Progenitor cell of endocrine pancreas (in vitro differentiated cells): ENCODE measurements around the gene PRKAR1B. TPM values are rescaled to one million over a fixed set of nuclear protein-coding genes. Genes with fewer than 3 reads are reported as not detected.

Experiments used
- DNase-seq: peaks from one replicate; pipeline ENCODE4 v3.0.0; 2021; ENCODE audit warnings: low spot score; ENCODE audit not compliant: unreplicated experiment
- H3K27ac Mint-ChIP-seq: 2 replicates; pipeline ENCODE4 v1.8.0; 2021; ENCODE audit warnings: mild to moderate bottlenecking, moderate library complexity, mixed read lengths
- H3K27me3 Mint-ChIP-seq: 2 replicates; pipeline ENCODE4 v1.8.0; 2021; ENCODE audit warnings: mixed read lengths
- H3K36me3 Mint-ChIP-seq: 2 replicates; pipeline ENCODE4 v1.8.0; 2022; ENCODE audit warnings: mixed read lengths; ENCODE audit not compliant: insufficient read depth
- H3K4me1 Mint-ChIP-seq: 2 replicates; pipeline ENCODE4 v1.8.0; 2021; ENCODE audit warnings: low read depth, mixed read lengths
- H3K4me3 Mint-ChIP-seq: 2 replicates; pipeline ENCODE4 v1.8.0; 2021; ENCODE audit warnings: low read depth, mild to moderate bottlenecking, moderate library complexity, mixed read lengths
- H3K9me3 Mint-ChIP-seq: 2 replicates; pipeline ENCODE4 v1.8.0; 2021; ENCODE audit warnings: low read depth, mixed read lengths
- total RNA-seq: library from RNA; stranded (reverse); gene quantifications from 2 replicates; pipeline ENCODE4 v1.2.1, GENCODE V29; 2021
- TF ChIP-seq, protein P1 (sequence below): fragments of 200-600 bp; sonication (generic); IDR thresholded peaks from one replicate; pipeline ENCODE4 v1.5.0; 2021; ENCODE audit warnings: antibody characterized with exemption, mild to moderate bottlenecking; ENCODE audit not compliant: unreplicated experiment

PRKAR1B gene
- total RNA-seq, 1 donor from 2014 or later: 54.2 TPM

DNA sequence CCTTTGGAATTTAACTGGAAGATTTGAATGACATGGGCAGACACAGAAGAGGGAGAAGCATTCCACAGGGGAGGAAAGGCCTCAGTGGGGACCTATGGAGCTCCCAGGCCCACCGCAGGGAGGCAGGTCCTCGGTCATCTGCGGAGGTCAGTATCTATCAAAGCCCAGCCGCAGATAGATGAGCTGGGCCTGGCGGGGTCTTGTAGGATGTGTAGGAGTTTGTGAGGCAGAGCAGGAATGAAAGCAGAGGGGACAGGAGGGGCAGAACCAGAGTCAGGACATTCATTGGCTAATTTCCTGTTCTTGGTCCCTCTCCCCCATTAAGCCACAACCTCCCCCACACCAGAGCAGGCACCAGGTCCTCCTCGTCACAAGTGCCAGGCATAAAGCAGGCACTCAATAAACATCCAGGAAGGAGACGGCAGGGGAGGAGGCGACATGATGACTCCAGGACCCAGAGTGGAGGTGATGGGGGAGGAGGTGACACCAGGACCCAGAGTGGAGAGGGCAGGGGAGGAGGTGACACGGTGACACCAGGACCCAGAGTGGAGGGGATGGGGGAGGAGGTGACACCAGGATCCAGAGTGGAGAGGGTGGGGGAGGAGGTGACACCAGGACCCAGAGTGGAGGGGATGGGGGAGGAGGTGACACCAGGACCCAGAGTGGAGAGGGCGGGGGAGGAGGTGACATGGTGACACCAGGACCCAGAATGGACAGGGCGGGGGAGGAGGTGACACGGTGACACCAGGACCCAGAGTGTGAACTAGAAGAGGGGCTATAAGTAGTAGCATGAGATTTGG lies 123.7 kb downstream of the PRKAR1B start:
- no peaks in the 10 kb centered on the region for H3K27me3 Mint-ChIP-seq
- TF ChIP-seq, protein P1, sequence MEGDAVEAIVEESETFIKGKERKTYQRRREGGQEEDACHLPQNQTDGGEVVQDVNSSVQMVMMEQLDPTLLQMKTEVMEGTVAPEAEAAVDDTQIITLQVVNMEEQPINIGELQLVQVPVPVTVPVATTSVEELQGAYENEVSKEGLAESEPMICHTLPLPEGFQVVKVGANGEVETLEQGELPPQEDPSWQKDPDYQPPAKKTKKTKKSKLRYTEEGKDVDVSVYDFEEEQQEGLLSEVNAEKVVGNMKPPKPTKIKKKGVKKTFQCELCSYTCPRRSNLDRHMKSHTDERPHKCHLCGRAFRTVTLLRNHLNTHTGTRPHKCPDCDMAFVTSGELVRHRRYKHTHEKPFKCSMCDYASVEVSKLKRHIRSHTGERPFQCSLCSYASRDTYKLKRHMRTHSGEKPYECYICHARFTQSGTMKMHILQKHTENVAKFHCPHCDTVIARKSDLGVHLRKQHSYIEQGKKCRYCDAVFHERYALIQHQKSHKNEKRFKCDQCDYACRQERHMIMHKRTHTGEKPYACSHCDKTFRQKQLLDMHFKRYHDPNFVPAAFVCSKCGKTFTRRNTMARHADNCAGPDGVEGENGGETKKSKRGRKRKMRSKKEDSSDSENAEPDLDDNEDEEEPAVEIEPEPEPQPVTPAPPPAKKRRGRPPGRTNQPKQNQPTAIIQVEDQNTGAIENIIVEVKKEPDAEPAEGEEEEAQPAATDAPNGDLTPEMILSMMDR: no peak

DNA sequence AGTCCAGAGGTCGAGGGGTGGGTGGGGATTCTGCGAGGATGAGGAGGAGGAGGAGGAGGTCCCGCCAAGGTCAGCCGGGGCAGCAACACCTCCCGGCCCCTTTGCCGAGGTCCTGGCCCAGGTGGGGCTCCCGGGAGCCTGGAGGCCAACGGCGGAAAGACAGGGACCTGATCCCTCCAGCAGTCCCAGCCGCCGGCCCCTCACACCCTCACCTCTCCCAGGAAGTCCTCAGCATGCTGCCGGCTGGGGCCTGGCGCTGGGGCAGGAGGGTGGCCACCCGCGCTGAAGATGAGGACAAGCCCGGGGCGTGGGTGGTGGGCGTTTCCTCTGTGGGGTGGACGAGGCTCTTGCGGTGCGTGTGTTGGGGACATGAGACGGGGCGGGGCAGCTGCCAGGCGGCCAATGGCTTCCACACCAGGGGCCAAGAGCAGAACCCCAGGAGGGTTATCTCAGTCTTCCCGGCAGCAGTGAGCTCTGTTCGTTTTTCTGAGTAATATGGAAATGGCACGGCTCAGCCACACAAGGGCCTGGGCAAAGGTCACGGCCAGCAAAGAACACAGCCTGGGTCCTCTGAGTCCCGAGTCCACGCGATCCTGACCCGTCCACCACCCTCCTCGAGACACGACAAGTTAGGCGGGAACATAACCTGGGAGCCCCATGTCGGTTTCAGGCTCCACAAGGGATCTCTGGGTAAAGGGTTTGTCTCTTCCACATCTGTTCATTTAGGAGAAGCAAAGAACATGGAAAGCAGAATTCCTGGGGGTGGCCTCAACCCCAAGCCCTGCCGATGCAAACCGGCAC lies 124.5 kb downstream of the PRKAR1B start:
- H3K27ac Mint-ChIP-seq: peak overlapping the region; percentile 60
- H3K9me3 Mint-ChIP-seq: no peaks in the 10 kb centered on the region
- TF ChIP-seq, protein P1: no peak
- DNase-seq: no peak
- H3K27me3 Mint-ChIP-seq: no peaks in the 10 kb centered on the region
- no peak overlapping the region for H3K4me3 Mint-ChIP-seq
- H3K36me3 Mint-ChIP-seq: peaks cover 5% of the 10 kb centered on the region
- peaks cover 1% of the 10 kb centered on the region for H3K4me1 Mint-ChIP-seq

More for the DNA sequence above, 123.7 kb downstream of the PRKAR1B start:
- peaks cover 1% of the 10 kb centered on the region for H3K4me1 Mint-ChIP-seq
- H3K9me3 Mint-ChIP-seq: no peaks in the 10 kb centered on the region
- peak overlapping the region; percentile 60 for H3K27ac Mint-ChIP-seq
- peaks cover 5% of the 10 kb centered on the region for H3K36me3 Mint-ChIP-seq
- no peak for DNase-seq
- no peak overlapping the region for H3K4me3 Mint-ChIP-seq

DNA sequence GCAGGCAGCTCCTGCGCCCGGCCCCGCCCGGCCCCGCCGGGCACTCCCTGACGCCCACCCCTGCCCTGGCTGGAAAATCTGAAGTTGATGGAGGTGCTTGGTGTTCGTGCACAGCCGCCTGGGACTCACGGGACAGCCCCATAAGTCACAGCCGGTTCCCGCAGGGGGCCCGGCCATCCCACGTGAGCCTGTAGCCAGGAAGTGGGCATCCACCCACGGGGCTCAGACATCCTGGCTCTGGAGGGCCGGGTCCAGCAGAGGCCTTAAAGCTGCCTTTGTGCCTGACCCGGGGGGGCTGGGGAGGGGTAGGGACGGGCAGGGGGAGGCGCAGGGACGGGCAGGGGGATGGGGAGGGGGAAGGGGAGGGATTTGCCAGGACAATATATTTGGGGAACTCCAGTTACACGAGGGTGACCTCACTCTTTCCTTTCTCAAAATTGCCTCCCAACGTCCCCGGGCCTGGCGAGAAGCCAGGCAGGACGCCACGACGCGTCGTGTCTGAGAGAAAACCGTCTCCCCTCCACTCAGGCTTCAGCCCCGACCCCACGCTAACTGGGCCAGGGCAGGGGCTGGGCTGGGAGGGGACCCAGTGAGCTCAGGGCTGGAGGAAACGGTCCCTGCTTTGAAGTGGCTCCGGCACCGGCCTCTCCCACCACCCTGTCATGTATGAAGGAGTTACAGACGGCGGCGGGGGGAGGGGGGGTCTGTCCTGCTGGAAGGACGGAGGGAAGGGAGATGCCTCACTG lies 125.3 kb downstream of the PRKAR1B start:
- peaks cover 5% of the 10 kb centered on the region for H3K36me3 Mint-ChIP-seq
- no peak for DNase-seq
- no peaks in the 10 kb centered on the region for H3K9me3 Mint-ChIP-seq
- H3K27me3 Mint-ChIP-seq: no peaks in the 10 kb centered on the region
- TF ChIP-seq, protein P1: no peak
- H3K27ac Mint-ChIP-seq: no peak overlapping the region
- H3K4me1 Mint-ChIP-seq: peaks cover 1% of the 10 kb centered on the region
- no peak overlapping the region for H3K4me3 Mint-ChIP-seq

DNA sequence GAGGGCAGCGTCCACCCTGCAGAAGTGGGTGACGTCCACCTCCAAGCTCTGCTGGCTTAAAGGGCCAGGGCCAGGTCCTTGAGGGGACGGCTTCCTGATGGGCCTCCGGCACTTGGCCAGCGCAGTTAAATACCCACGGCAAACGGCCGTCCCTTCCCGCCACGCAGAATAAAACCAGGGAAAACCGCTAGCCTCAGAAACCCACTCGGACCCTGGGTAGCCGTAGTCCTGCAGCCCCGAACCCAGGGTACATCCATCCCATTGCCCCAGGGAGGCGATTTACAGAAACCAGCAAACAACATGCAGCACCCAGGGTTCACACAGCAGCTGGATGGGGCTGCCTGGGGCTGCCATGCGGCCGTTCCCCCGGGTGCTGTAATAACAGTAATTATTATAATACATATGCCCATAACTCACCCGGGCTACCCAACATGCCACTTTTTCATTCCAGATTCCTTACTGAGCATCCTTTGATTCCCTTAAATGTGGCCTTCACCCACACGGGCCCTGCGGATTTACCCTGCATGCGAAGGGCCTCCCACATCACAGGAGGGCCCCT lies 126.0 kb downstream of the PRKAR1B start:
- Mint-ChIP-seq H3K27me3 (no peaks in the 10 kb centered on the region), H3K4me3 (no peak overlapping the region), H3K4me1 (peaks cover 1% of the 10 kb centered on the region), H3K9me3 (no peaks in the 10 kb centered on the region), H3K36me3 (peaks cover 5% of the 10 kb centered on the region), H3K27ac (no peak overlapping the region)
- TF ChIP-seq, protein P1: no peak
- DNase-seq: no peak
